ENCODE results near the gene NOVA2. TPM values are rescaled to one million over a fixed set of nuclear protein-coding genes. Genes with fewer than 3 reads are reported as not detected.
A peak's percentile ranks its signal among the peaks of the same experiment; 100 is the strongest.

NOVA2 gene
- total and polyA plus RNA-seq, 9 of the 15 experiments (the other 6 are each of a cell fraction or from before 2014, with no cell fraction given), result not detected

GRCh38 chr19:45960595-45961235, 12.9 kb downstream of the NOVA2 start:
- FAIRE-seq (no peak), ATAC-seq (peak; percentile 95), DNase-seq (ENCODE audit: extremely low read depth in 1 of 4, low spot score in 3 of 4) (peak; percentile 39 to 53 (median 42))
- H3K27ac ChIP-seq (ENCODE audit: extremely low read depth, low read depth, low read length), result no peak overlapping the region
- no peak overlapping the region for H3K4me2 ChIP-seq (ENCODE audit: insufficient read depth, low read length)
- no peak overlapping the region for H3K4me3 ChIP-seq
- peaks cover 0 to 11% of the 10 kb centered on the region in 2 experiments; a peak in 2 of 5 replicates for H3K4me1 ChIP-seq (replicated peaks in 1 of 2; ENCODE audit: control insufficient read depth in 2 of 2, insufficient read depth in 2 of 2, low read length in 2 of 2)
- TF ChIP-seq CTCF (IDR thresholded peaks at IDR 0.05 in 2 of 3, conservative IDR thresholded peaks at IDR 0.05 in 1 of 3; ENCODE audit: insufficient read depth in 2 of 3, low read depth in 1 of 3, low read length in 3 of 3) (peak in 2 of 3 experiments; percentile 11 to 20; a peak in 2 of 6 replicates), MEIS2 (IDR thresholded peaks at IDR 0.05; ENCODE audit: partially characterized antibody) (peak; percentile 14), CTCFL (IDR thresholded peaks at IDR 0.05; ENCODE audit: borderline replicate concordance, insufficient read depth, low read depth, low read length, poor library complexity, severe bottlenecking) (peak; percentile 51), NRF1 (conservative IDR thresholded peaks at IDR 0.05 in 1 of 2, IDR thresholded peaks at IDR 0.05 in 1 of 2) (peak; percentile 53 to 67), ETV1 (tag; conservative IDR thresholded peaks at IDR 0.05; ENCODE audit: low read depth) (no peak), ZNF146 (CRISPR knock-in tag; IDR thresholded peaks at IDR 0.05; ENCODE audit: unreplicated experiment) (no peak), CREM (IDR thresholded peaks at IDR 0.05; ENCODE audit: low read depth) (0 out of 2 replicates have a peak, but pooled peaks have one; percentile 13)
- CTCF ChIA-PET (ENCODE audit: low intra/inter-chr PET ratio), result interaction anchor here (0.6 kb wide), 1 partner anchor 41 kb away, joined by 3 read pairs; no protein-coding TSS in a partner anchor
- peaks cover 23 to 50% of the 10 kb centered on the region in 2 experiments for H3K27me3 ChIP-seq (ENCODE audit: control insufficient read depth in 2 of 2, insufficient read depth in 2 of 2, low read length in 2 of 2)
- BruUV-seq (replicated peaks), result no TSS peak
- H3K9ac ChIP-seq (ENCODE audit: insufficient read depth in 1 of 2, low read depth in 2 of 2, low read length in 2 of 2), result no peak overlapping the region
- H2AFZ ChIP-seq (ENCODE audit: low read depth, low read length), result no peak overlapping the region
- 26% methylated on average over 7 of the region's 19 CpGs for WGBS (ENCODE audit: insufficient coverage, low coverage, missing lambda C conversion rate)
- in situ Hi-C loops (cut with MboI) (no loop called here), intact Hi-C loops (cut with micrococcal nuclease) (no loop called here)
- no peaks in the 10 kb centered on the region for H3K9me1 ChIP-seq (ENCODE audit: control insufficient read depth, insufficient read depth, low read length)
- no peaks in the 10 kb centered on the region for H3K79me2 ChIP-seq (ENCODE audit: control insufficient read depth, insufficient read depth, low read length)
- no peaks in the 10 kb centered on the region for H3K9me3 ChIP-seq (replicated peaks; ENCODE audit: control insufficient read depth, insufficient read depth, low read depth, low read length)
- POLR2A ChIA-PET, result interaction anchor here (0.5 to 1.0 kb wide), 3 partner anchors 9 to 95 kb away, joined by 3 to 4 read pairs (median 3); partner anchors contain the start of gene CCDC61
- no peaks in the 10 kb centered on the region; the same call in 1 of the 2 replicates for H4K20me1 ChIP-seq (replicated peaks; ENCODE audit: control insufficient read depth, insufficient read depth, low read length)
- H3K36me3 ChIP-seq (ENCODE audit: control insufficient read depth, insufficient read depth, low read length), result no peaks in the 10 kb centered on the region
